ENCODE results near the gene AKT3. TPM values are rescaled to one million over a fixed set of nuclear protein-coding genes. Genes with fewer than 3 reads are reported as not detected.

The AKT3 gene
- total RNA-seq, 1 donor from 2014 or later: 107 TPM

- Mint-ChIP-seq H3K27ac (ENCODE audit: unreplicated experiment) (no peak overlapping the region), H3K36me3 (ENCODE audit: unreplicated experiment) (peaks cover 52% of the 10 kb centered on the region), H3K4me3 (ENCODE audit: unreplicated experiment) (no peak overlapping the region), H3K4me1 (ENCODE audit: unreplicated experiment) (no peaks in the 10 kb centered on the region), H3K27me3 (ENCODE audit: unreplicated experiment) (no peaks in the 10 kb centered on the region), H3K9me3 (ENCODE audit: unreplicated experiment) (peaks cover 19% of the 10 kb centered on the region)
- no peak for TF ChIP-seq CTCF (IDR thresholded peaks at IDR 0.05)
- DNase-seq (ENCODE audit: extremely low spot score, unreplicated experiment): no peak
Observed at GRCh38 chr1:243646841-243647240, 203.2 kb downstream of the AKT3 start.

- no peak for TF ChIP-seq CTCF (IDR thresholded peaks at IDR 0.05)
- Mint-ChIP-seq H3K27me3 (ENCODE audit: unreplicated experiment) (no peaks in the 10 kb centered on the region), H3K27ac (ENCODE audit: unreplicated experiment) (no peak overlapping the region), H3K4me3 (ENCODE audit: unreplicated experiment) (no peak overlapping the region), H3K4me1 (ENCODE audit: unreplicated experiment) (no peaks in the 10 kb centered on the region), H3K36me3 (ENCODE audit: unreplicated experiment) (peaks cover 40% of the 10 kb centered on the region), H3K9me3 (ENCODE audit: unreplicated experiment) (peaks cover 6% of the 10 kb centered on the region)
- DNase-seq (ENCODE audit: extremely low spot score, unreplicated experiment): no peak
Observed at GRCh38 chr1:243645281-243645680, 204.8 kb downstream of the AKT3 start.

DNA sequence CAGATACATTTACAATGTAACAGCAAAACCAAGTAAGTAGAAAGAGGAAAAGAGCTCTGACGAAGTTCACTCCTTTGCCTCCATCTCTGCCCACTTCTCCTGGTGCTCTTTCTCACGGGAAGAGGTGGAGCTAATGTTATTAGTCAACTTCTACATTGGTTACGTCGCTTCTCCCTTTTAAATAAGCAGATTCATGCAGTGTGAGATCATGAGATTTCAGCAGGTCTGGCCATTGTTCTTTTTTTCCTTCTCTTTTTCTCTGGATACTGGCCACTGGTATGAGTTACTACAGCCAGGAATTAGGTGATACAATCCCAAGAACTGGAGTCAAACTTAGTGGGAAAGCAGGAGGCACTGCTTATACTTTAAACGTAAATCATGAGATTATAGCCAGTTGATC lies 207.1 kb downstream of the AKT3 start:
- H3K4me3 Mint-ChIP-seq (ENCODE audit: unreplicated experiment): no peak overlapping the region
- peaks cover 7% of the 10 kb centered on the region for H3K9me3 Mint-ChIP-seq (ENCODE audit: unreplicated experiment)
- H3K27ac Mint-ChIP-seq (ENCODE audit: unreplicated experiment): no peak overlapping the region
- DNase-seq (ENCODE audit: extremely low spot score, unreplicated experiment): no peak
- no peaks in the 10 kb centered on the region for H3K4me1 Mint-ChIP-seq (ENCODE audit: unreplicated experiment)
- H3K36me3 Mint-ChIP-seq (ENCODE audit: unreplicated experiment): peaks cover 53% of the 10 kb centered on the region
- TF ChIP-seq CTCF (IDR thresholded peaks at IDR 0.05): no peak
- H3K27me3 Mint-ChIP-seq (ENCODE audit: unreplicated experiment): no peaks in the 10 kb centered on the region

- H3K36me3 Mint-ChIP-seq (ENCODE audit: unreplicated experiment): peaks cover 38% of the 10 kb centered on the region
- no peaks in the 10 kb centered on the region for H3K4me1 Mint-ChIP-seq (ENCODE audit: unreplicated experiment)
Observed at GRCh38 chr1:243639027-243639658, 210.9 kb downstream of the AKT3 start.

GRCh38 chr1:243638186-243638585 lies 211.9 kb downstream of the AKT3 start:
- no peaks in the 10 kb centered on the region for H3K27me3 Mint-ChIP-seq (ENCODE audit: unreplicated experiment)
- no peak for TF ChIP-seq CTCF (IDR thresholded peaks at IDR 0.05)
- H3K4me3 Mint-ChIP-seq (ENCODE audit: unreplicated experiment): no peak overlapping the region
- H3K9me3 Mint-ChIP-seq (ENCODE audit: unreplicated experiment): peaks cover 10% of the 10 kb centered on the region
- no peaks in the 10 kb centered on the region for H3K4me1 Mint-ChIP-seq (ENCODE audit: unreplicated experiment)
- DNase-seq (ENCODE audit: extremely low spot score, unreplicated experiment): no peak
- H3K36me3 Mint-ChIP-seq (ENCODE audit: unreplicated experiment): peaks cover 41% of the 10 kb centered on the region
- H3K27ac Mint-ChIP-seq (ENCODE audit: unreplicated experiment): no peak overlapping the region

More at GRCh38 chr1:243639027-243639658, 210.9 kb downstream of the AKT3 start:
- Mint-ChIP-seq H3K9me3 (ENCODE audit: unreplicated experiment) (peaks cover 4% of the 10 kb centered on the region), H3K27ac (ENCODE audit: unreplicated experiment) (no peak overlapping the region), H3K4me3 (ENCODE audit: unreplicated experiment) (no peak overlapping the region), H3K27me3 (ENCODE audit: unreplicated experiment) (no peaks in the 10 kb centered on the region)
- no peak for TF ChIP-seq CTCF (IDR thresholded peaks at IDR 0.05)
- no peak for DNase-seq (ENCODE audit: extremely low spot score, unreplicated experiment)
